NCI-H82 treated with DMSO at 0.1 percent for 48 hours (cell line): ENCODE data around the gene CRKL.

Experiments used
- DNase-seq: peaks from one replicate; lab custom pipeline; 2025; ENCODE audit not compliant: unreplicated experiment; lab: John Stamatoyannopoulos, UW

The CRKL gene

DNA sequence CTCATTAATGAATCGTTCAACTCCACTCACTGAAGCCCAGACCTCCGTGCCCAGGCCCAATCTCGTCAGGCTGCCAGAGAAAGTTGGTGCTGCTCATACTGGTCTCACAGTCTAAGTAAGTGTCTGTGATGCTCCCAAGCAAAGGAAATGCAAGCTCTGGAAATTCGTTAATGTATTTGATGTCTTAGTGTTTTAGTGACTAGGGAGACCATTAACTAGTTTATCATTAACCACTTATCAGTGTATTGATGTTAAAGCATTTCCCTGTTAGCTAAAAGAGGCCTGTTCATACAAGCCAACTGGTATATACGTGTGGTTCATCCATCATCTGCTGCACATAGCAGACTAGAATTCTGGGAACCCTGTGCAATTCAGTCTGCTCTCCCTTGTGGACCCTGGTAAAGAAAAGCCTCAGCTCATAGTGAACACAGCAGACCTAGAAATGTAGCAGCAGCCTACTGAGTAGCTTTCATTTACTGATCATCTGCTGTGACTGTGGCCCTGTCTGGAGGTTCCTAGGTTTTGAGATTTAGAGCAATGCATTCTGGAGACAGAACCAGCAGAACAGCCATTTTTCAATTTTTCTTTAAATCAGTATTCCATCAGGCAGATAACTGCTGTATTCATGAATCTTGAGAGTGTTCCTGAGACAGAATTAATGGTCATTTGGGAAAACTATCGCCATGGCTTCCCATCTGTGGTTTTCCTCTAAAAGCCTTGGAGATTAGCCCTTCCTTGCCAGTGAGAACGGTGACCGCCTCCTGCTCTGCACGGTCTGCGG lies 34.1 kb downstream of the CRKL start:
- DNase-seq, result no peak

DNA sequence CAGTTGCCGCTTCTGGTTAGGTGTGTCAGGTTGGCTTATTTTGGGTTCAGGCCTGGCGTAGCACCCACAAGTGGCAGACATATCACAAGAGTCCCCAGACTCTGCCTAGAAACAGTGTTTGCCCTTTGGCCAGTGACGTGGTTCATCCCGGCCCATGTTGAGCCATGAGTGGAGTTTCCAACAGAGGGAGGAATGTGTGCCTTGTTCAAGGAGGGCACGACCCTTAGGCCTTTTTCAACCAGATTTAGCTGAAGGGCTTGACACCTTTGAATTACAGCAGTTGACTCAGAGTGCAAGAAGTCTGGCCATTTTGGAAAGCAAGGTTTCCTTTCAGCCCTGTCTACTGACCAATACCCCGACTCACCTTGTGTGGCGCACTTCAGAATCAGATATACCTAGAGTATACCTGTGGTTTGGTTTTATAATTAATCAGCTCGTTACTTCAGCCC lies 34.7 kb downstream of the CRKL start:
- DNase-seq, result no peak

DNA sequence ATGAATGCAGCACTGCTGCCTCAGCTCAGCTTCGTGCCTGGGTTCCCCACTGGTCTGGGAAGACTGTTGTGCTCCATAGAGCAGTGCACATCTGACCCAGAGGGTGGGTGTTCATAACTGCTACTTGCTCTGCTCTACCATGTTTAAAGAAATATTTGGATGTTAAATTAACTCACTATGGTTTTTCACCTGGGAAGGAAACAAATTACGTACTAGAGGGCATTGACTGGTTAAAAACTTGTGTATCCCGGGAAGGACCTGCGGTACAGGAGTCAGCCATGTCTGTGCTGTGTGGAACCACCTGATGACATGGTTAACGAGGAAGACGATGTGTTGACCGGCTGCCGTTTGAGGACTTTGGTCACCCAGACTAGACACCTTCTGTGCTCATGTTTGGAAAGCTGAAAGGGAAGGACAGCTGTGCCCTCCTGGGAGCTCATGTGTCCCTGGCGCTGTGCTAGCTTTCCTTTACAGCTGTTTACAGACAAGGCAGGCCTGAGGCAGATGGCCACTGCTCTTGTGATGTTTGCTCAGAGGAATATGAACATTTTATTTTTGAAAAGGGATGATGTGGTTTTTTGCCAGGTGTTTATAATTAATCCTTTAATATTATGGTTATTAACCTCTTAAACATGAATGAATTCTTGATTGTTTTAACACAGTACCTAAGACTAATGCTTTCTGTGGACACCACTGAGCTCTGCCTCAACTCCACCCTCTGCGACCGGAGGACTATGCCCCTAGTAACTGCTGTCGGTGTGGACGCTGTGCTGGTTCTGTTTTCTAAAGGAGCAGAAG lies 35.5 kb downstream of the CRKL start:
- no peak for DNase-seq

DNA sequence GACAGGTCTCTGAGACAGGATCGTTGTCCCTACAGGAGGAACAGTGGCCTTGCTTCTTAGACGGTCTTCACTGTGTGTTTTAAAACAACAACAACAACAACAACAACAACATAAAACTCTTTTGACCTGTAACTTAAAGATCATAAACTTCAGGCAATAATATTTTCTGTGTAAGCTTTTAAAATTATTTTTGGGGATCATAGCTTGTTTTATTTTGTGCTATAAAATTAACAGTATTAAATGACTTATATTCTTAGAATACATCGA lies 36.1 kb downstream of the CRKL start:
- DNase-seq, result no peak

DNA sequence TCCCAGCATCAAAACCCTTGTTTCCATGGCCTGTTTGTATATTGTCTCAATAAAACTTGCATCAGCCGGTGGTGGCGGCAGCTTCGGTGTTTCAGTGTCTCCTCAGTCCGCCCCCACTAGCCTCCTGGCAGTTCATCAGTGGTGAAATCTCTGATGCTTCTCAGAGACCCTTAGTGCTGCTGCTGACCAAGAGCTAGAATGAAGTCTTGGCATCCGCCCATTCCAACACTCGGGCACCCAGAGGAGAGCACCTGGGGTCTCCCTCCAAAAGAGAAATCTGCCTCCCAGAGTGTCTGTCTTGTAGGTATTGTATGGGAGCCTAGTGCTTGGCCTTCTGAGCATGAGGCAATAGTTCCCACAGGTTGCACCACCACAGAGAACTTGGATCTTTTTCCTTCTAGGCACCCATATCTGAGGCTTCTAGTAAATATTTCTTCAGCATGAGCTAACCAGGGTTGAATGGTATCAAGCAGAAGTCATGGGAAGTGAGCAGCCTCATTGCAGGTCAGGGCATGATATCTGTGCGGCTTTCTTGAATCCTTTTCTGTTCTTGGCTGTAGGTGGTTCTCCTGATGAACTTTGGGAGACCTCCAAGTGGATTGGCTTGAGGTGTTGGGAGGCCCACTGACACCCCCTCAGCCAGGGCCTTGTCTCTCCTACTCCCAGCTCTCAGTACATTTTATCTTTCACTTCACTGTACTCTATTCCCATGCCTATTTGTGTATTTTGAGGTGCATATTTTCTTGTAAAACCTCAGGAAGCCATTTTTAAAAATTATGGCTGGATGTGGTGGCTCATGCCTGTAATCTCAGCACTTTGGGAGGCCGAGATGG lies 36.7 kb downstream of the CRKL start:
- no peak for DNase-seq

DNA sequence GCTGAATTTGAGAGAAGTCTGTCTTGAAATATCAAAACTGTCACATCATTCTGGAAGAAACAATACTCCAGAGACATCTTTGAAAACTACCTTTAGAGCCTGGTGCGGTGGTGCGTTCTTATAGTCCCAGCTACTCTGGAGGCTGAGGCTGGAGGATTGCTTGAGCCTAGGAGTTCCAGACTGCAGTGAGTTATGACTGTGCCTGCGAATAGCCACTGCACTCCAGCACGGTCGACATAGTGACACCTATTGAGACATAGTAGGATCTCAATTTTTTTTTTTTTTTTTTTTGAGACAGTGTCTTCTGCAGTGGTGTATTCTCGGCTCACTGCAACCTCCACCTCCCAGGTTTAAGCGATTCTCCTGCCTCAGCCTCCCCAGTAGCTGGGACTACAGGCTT lies 38.3 kb downstream of the CRKL start:
- DNase-seq, result no peak

DNA sequence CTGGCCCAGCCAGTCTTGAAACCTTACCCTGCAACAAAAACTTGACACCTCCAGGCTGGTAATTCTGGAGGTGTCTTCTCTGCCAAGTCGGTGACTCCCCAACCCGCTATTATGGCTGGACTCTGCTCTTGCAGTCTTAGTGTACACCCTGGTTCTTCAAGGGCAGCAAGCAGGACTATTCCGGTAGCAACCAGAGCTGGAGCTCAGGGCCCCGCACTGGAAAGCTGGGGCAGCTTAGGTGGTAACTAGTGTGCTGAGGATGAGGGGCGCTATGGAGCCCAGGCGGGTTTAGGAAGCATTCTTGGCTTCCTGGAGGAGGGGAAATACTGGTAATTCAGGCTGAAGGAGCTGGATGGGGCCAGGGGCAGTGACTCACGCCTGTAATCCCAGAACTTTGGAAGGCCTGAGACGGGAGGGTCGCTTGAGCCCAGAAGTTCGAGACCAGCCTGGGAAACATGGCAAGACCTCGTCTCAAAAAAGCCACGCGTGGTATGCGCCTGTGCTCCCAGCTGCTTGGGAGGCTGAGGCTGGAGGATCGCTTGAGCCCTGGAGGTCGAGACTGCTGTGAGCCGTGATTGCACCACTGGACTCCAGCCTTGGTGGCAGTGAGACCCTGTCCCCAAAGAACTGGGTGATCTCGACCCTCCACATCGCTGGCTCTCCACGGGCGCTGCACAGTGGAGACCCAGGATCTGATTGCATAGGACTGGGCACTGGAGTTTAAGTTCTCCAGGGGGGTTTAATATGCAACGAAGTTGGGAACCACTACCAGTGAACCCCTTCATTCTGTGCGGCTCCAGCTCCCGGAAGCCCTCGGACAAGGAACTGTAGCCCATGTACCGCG lies 39.3 kb downstream of the CRKL start:
- DNase-seq, result no peak

DNA sequence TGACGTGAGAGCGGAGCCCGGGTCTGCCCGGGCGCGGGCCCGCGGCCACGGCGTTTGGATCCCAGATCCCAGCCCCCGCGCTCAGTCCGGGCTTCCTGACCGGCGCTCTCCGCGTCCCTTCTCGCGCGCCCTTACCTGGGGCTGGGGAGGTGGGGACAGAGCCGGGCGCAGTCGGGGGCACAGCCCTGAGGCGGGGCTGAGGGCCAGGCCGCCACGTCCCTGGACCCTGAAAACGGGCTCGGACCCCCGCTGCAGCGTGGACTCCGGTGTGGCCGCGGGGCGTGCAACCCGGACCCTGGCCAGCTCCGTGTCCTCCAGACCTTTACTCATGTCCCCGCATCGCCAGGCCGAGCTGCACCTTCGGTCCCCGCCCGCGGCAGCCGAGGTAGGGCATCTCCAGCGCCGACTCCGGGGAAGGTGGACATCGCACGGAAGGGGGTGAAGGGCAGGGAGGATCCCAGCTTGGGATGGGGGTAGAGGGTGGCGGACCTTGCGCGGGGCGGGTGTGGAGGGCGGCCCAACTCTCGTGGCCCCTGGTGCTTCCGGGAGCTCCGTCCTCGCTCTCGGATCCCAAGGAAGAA lies 40.0 kb downstream of the CRKL start:
- no peak for DNase-seq

DNA sequence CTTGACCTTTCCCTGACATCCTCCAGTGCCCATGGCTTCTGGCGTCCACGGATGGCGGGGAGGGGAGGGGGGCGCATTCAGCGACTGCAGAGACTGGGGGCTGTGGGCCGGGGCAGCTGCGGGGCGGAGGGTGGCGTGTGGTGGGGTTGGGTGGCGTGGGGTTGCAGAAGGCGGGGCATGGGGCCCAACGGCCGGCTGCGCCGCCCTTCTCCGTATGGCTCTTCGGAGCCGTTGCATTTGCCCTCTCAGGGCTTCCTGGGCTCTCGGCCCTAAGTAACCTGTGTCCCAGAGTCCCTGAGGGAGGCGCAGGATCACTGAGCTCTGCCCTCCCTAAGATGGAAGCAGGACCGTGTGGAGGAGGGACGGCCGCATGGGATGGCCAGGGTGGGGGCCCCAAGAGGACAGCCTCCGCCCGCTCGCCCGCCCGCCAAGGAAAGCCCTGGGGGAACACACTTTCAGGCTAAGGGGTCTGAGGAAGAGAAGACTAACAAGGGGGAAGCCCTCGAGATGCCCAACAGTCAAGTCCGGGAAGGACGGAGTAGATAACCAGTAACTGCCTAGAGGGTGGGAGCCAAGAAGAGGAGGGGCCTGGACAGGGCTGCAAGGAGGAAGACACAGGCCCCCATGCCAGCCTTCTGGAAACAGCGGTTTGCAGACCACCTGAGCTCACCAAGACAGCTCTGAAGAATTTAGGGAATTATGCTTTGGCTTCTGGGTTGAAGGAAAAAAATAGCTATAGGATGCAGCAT lies 40.6 kb downstream of the CRKL start:
- no peak for DNase-seq

DNA sequence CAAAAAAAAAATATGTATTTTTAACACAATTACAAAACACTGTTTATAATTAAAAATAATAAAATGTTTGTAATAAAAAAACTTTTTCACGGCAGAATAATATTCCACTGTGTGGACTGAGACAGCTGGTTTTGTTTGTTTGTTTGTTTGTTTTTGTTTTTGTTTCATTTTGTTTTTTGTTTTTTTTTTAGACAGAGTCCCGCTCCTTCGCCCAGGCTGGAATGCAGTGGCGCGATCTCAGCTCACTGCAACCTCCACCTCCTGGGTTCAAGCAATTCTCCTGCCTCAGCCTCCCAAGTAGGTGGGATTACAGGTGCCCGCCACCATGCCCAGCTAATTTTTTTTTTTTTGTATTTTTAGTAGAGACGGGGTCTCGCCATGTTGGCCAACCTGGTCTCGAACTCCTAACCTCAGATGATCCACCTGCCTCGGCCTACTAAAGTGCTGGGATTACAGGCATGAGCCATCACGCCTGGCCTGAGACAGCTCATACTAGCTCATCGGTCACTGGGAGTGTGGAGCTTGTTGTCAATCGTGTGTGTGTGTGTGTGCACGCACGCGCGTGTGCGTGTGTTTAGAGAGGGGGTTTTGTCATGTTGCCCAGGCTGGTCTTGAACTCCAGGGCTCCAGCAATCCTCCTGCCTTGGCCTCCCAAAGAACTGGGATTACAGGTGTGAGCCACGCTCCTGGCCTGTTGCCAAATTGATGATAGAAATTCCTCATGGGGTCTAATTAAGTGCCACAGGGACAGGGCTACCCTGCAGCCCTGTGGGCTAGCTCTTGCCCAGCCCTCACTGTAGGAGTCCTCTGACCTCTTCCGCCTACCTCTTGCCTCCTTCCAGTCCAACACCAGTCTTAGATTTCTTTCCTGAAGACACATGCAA lies 42.6 kb downstream of the CRKL start:
- no peak for DNase-seq

DNA sequence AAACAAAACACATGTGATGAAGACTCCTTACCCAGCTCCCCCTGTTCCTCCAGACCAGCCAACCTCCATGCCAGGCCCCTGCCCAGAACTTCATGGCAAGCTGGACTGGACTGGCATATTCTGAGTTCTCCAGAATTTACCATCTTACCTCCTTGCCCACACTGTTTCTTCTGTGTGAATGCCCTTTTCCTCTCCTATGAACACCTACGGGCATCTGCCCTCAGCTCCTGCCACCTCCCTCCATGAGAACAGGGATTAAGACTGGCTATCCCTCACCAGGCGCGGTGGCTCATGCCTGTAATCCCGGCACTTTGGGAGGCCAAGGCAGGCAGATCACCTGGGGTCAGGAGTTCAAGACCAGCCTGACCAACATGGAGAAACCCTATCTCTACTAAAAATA lies 43.4 kb downstream of the CRKL start:
- DNase-seq, result no peak

DNA sequence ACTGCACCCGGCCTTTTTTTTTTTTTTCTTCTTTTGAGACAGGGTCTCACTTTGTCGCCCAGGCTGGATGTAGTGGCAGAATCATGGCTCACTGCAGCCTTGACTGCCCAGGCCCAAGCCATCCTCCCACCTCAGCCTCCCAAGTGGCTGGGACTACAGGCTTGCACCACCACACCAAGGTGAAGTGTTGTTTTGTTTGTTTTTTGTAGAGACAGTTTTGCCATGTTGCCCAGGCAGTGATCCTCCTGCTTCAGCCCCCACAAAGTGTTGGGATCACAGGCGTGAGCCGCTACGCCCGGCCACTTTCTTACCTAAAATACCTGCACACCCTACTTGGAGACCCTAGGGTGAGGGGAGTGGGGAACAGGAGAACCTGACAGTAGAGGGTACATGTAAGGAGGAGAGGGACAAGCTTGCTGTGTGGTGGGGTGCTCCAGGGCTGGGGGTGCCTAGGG lies 45.3 kb downstream of the CRKL start:
- DNase-seq, result no peak

DNA sequence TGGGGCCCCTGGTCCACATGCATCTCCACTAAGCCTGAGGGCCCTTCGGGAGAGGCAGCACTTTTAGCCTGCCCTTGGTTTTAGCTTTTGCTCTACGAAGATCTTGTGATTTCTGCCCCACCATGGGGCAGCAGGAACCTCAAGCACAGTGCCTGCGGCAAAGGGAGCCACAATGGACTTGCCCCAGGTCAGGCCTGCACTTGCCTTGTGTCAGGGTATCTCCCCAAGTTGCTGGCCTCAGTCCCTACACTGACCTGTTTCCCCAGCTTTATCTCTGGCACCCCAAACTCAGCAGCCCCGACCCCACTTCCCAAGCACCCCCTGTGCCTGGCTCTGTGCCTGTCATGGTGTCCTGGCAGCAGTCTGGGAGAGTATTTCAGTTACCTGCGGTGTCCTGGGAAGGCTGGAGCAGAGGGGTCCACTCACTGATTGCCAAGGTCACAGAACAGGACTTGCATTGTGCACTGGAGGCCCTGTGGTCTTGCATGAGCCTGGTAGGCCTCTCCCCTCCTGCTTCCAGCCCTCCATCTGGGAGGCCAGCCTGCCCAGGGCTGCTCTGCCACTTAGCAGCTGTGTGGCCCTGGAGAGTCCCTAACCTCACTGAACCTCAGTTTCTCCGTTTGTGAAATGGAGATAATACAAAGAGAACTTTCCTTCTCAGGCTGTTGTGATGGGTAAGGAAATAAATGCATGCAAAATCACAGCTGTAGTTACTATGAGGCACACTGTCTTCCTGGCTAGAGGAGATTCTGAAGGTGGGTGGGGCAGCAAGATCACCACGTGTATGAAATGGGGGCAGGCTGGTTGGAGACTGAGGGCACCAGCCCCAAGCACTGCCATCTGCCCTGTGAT lies 46.2 kb downstream of the CRKL start:
- DNase-seq, result no peak

DNA sequence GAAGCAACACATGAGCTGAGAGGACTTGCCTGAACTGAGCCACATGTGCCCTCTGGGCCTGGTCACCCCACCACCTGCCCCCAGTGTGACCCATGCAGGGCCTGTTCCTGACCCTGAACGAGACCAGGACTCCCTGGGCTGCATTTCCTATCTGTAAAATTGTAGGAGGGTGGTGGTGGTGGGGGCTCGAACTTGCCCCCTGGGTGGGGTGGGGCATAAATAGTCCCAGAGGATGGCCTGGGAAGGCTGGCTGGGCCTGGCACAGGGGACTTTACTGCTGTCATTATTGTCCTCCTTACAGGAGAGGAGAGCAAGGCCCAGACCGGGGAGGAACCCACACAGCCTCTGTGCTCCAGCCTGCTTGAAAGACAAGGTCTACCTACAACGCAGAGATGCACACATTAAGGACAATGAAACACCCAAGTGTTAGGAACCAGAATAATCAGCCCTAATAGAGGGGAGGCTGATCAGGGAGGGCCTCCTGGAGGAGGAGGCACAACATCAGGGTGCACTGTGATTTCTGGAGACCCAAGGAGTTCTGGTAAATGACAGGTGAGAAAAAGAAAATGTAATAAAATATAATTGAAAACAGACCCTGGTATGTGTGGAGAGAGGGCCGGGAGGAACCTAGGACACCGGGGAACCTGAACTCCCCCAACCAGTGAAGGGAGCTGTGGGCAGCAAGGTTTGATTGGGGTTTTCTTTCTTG lies 47.0 kb downstream of the CRKL start:
- no peak for DNase-seq

DNA sequence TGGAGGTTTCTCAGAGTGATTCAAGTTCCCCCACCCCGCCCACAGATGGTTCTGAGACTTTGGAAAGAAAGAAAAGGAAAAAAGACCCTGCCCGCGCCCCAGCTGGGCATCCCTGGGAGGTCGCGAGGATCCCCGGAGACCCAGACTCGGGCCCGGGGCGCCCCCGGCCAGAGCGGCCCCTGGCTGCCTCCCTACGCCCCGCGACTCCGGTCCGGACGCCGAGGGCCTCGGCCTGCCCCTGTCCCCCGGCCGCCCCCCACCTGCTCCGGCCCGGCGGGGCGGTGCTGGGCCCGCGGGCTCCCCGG lies 47.5 kb downstream of the CRKL start:
- no peak for DNase-seq

DNA sequence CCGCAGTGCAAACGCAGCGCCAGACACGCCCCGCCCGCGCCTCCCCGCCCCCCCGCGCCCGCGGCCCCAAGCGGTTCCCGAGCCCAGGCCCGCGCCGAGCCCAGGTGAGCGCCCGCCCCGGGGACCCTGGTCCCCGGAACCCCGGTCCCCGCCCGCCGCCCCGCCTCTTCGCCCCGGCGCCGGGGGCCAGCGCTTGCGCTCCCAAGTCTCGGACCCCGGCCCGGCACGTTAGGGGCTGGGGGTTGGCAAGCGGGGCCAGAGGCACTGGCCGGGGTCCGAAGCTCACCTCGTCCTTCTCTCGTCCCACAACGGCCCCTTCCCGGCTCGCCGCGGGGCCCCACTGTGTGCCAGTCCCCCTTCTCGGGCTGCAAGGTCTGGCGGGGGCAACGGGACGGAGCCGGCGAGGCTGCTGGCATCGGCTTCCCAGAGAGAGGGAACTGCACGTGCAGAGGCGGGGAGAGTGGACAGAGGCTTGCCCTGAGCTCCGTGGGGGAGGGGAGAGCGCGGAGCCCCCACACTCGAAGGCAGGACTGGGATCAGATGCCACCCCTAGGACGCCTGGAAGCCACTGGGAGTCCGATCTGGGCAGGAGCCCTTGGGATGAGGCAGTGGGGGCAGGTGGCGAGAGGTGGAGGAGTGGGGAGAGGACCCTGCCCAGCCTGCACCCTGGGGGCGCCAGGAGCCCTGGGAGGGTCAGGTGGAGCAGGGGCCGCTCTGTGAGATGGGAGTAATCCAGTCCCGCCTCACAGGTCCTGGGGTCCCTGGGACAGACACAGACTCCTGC lies 48.1 kb downstream of the CRKL start:
- no peak for DNase-seq
